ENCODE measurements around the gene PTPRT. TPM values are rescaled to one million over a fixed set of nuclear protein-coding genes. Genes with fewer than 3 reads are reported as not detected.

The PTPRT gene
- total and polyA plus RNA-seq, 2 of the 4 experiments (the other 2 are of a cell fraction) = not detected

- H3K9me3 ChIP-seq (ENCODE audit: control insufficient read depth, insufficient read depth, low read length) = peaks cover 19% of the 10 kb centered on the region
- POLR2A ChIA-PET (ENCODE audit: unreplicated experiment) = no interaction called here
- CTCF ChIA-PET = no interaction called here
- no peaks in the 10 kb centered on the region for H3K79me1 ChIP-seq (ENCODE audit: low read depth in 1 of 2, low read length in 2 of 2)
- in situ Hi-C loops (cut with MboI; ENCODE audit: low sequenced_read_pairs) (no loop called here), dilution Hi-C loops (cut with HindIII; ENCODE audit: low sequenced_read_pairs, unreplicated experiment) (no loop called here), intact Hi-C loops (cut with micrococcal nuclease) (no loop called here)
- H3K27me3 ChIP-seq (ENCODE audit: control insufficient read depth, insufficient read depth, low read length) = no peaks in the 10 kb centered on the region
- ATAC-seq (ENCODE audit: low read depth) = no peak
- H3K18ac ChIP-seq (ENCODE audit: low read depth, low read length) = no peak overlapping the region
- H2AFZ ChIP-seq (replicated peaks; ENCODE audit: low read length, poor library complexity) = no peak overlapping the region
- no peak overlapping the region for H3K56ac ChIP-seq (ENCODE audit: extremely low read depth, insufficient read depth, low read length)
- H3K4me3 ChIP-seq (ENCODE audit: insufficient read depth, low read depth, low read length) = no peak overlapping the region
- H2BK120ac ChIP-seq (ENCODE audit: low read depth, low read length) = no peak overlapping the region
- no peak overlapping the region for H3K9ac ChIP-seq (ENCODE audit: low read depth, low read length)
- H3K14ac ChIP-seq (replicated peaks; ENCODE audit: low read depth, low read length) = no peak overlapping the region
- H3K23ac ChIP-seq (ENCODE audit: low read depth, low read length) = no peak overlapping the region
- H3K4ac ChIP-seq (ENCODE audit: low read depth, low read length) = no peak overlapping the region
- DNase-seq = no peak
- H4K5ac ChIP-seq (ENCODE audit: low read depth, low read length) = no peak overlapping the region
- H4K91ac ChIP-seq (ENCODE audit: insufficient read depth, low read depth, low read length) = no peak overlapping the region
- no peak overlapping the region for H2BK5ac ChIP-seq (ENCODE audit: low read depth, low read length, poor library complexity, severe bottlenecking)
- H3K4me1 ChIP-seq (ENCODE audit: control insufficient read depth, insufficient read depth, low read length) = no peaks in the 10 kb centered on the region
- H3K36me3 ChIP-seq (ENCODE audit: control insufficient read depth, insufficient read depth, low read length) = no peaks in the 10 kb centered on the region
- no TSS peak for BruUV-seq (replicated peaks)
- no peak overlapping the region for H2BK15ac ChIP-seq (ENCODE audit: low read depth, low read length)
- WGBS, 2 experiments (ENCODE audit: extremely low coverage in 2 of 2, insufficient read length in 1 of 2) = 39% methylated on average over 3 of the region's 4 CpGs; no CpG with 5 or more reads in 1 of the 2 experiments
- H4K8ac ChIP-seq (ENCODE audit: low read depth in 2 of 2, low read length in 2 of 2) = no peak overlapping the region
- no peak overlapping the region for H2AK5ac ChIP-seq (ENCODE audit: low read depth, low read length)
- no peak overlapping the region for H2BK20ac ChIP-seq (ENCODE audit: low read depth, low read length)
- H4K20me1 ChIP-seq (ENCODE audit: insufficient read depth, low read length) = no peaks in the 10 kb centered on the region
- H2AK9ac ChIP-seq (replicated peaks; ENCODE audit: low read depth, low read length, poor library complexity) = no peak overlapping the region
- TF ChIP-seq RAD21 (IDR thresholded peaks at IDR 0.05; ENCODE audit: low read length) = no peak
- TF ChIP-seq MAZ (IDR thresholded peaks at IDR 0.05; ENCODE audit: borderline replicate concordance, low read depth, low read length) = no peak
- no peak for TF ChIP-seq ELK1 (IDR thresholded peaks at IDR 0.05; ENCODE audit: borderline replicate concordance, low read depth, low read length)
- no peak for TF ChIP-seq RCOR1 (IDR thresholded peaks at IDR 0.05; ENCODE audit: insufficient replicate concordance, low read length)
- no peak for TF ChIP-seq CEBPB (IDR thresholded peaks at IDR 0.05; ENCODE audit: low read depth, low read length)
- no peak for TF ChIP-seq USF2 (IDR thresholded peaks at IDR 0.05; ENCODE audit: low read depth, low read length)
- TF ChIP-seq CHD1 (IDR thresholded peaks at IDR 0.05; ENCODE audit: low read depth, low read length) = no peak
- no peak for TF ChIP-seq SMC3 (IDR thresholded peaks at IDR 0.05; ENCODE audit: low read depth, low read length)
- no peak for TF ChIP-seq MAFK (IDR thresholded peaks at IDR 0.05; ENCODE audit: low read depth, low read length)
- no peak for TF ChIP-seq NFE2L2 (IDR thresholded peaks at IDR 0.05; ENCODE audit: low read depth, low read length)
- no peak for TF ChIP-seq BHLHE40 (IDR thresholded peaks at IDR 0.05; ENCODE audit: low read depth, low read length)
- no peak for TF ChIP-seq CTCF (conservative IDR thresholded peaks at IDR 0.05; ENCODE audit: low read depth, low read length)
- TF ChIP-seq MXI1 (IDR thresholded peaks at IDR 0.05; ENCODE audit: borderline replicate concordance, low read depth, low read length) = no peak
- TF ChIP-seq RFX5 (IDR thresholded peaks at IDR 0.05; ENCODE audit: low read depth, low read length) = no peak
- no peak for TF ChIP-seq POLR2A (IDR thresholded peaks at IDR 0.05; ENCODE audit: low read depth, low read length)
- TF ChIP-seq FOS (IDR thresholded peaks at IDR 0.05; ENCODE audit: low read depth, low read length) = no peak
- no peak overlapping the region for H3K4me2 ChIP-seq (ENCODE audit: low read depth, low read length)
- H3K9me1 ChIP-seq (ENCODE audit: insufficient read depth, low read length) = no peaks in the 10 kb centered on the region
- no peak overlapping the region for H3K27ac ChIP-seq (ENCODE audit: insufficient read depth, low read length)
These were observed 1051.0 kb downstream of the PTPRT start for GRCh38 chr20:42138729-42139128.

Measured in IMR-90 (cell line).